ENCODE results near the gene FAM98A.
A peak's percentile ranks its signal among the peaks of the same experiment; 100 is the strongest.

FAM98A gene

DNA sequence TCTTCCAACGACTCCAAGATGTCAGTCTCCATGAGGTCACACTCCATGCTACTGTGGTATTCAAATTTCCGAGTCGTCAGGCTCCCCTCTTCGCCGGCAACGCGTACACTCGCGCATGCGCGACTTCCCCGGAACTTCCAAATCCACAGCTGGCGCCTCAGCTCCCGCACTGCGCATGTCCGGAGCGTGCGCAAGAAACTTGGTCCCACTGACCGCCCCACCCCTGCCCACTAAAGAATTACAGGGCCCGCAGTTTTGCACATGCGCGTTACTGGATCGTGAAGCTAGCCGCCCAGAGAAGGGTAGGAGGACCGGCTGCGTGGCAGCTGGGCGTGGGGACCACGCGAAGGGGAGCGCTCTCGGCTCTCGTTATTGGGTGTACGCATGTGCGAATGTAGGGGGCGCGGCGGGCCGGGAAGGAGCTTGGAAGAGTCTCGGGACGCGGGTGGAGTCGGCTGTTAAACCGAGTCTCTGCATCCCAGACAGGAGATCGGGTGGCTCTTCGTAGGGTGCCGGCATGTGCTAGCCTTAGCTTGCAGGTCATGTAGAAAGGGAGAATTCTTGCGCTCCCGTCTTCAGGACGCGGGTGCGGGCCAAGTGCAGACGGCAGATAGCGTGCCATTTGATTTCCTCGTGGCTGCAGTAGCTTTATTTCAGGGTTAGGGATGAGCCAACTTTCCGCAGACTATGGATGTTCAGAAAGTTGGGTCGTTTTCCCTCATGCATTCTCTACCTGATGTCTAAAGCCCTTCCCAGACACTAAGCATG lies at the start of gene FAM98A:
TSS of gene FAM98A (minus strand) at position 125 of the 768 bp plus-strand sequence. CDS start at position 47, 78 bp downstream.
- DNase-seq (ENCODE audit: low spot score): peak; percentile 97

DNA sequence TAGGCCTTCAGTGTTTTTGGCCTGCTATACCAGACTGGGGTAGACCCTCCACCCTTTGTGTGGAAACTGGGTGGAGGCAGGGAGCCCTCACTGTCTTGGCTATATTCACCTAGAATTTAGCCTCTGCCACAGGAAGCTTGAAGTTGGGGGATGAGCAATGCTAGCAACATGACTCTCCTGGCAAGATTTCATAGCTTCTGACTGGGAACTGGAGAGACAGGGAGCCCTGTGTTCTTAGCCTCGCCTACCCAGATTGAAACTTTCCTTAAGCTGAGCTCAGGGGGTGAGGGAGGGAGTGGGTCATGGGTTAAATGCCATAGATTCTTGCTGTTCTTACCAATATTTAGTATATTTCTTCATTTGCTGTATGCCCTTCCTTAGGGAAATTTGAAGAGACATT lies 46.8 kb upstream of the FAM98A start:
- DNase-seq (ENCODE audit: low spot score): no peak

- no peak for DNase-seq (ENCODE audit: low spot score)
Measured at GRCh38 chr2:33644215-33644614, 45.1 kb upstream of the FAM98A start.

GRCh38 chr2:33636001-33636400 lies 36.9 kb upstream of the FAM98A start:
- DNase-seq (ENCODE audit: low spot score): no peak

GRCh38 chr2:33634261-33634910 lies 35.3 kb upstream of the FAM98A start:
- DNase-seq (ENCODE audit: low spot score): no peak

DNA sequence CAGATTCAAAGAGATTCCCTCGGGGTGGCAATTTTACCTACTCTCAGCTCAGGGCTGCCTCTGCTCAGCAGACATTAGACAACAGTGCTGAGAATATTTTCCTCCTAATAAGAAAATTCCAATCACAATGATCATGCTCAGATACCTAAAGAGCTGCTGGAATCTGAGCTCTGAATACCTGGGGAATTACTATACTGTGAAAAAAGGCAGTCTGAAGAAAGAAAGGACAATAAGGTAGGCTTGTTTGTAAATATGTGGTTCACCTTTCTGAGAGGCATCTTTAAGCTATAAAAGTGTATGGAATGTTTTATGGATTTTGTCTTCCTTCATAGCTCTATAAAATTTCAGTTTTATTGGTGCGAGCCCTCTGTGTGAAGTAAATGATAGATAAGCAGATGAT lies 34.2 kb upstream of the FAM98A start:
- DNase-seq (ENCODE audit: low spot score): no peak

- no peak for DNase-seq (ENCODE audit: low spot score)
Measured at GRCh38 chr2:33632831-33633230, 33.7 kb upstream of the FAM98A start.

GRCh38 chr2:33628031-33628827 lies 29.1 kb upstream of the FAM98A start:
- DNase-seq (ENCODE audit: low spot score): no peak

DNA sequence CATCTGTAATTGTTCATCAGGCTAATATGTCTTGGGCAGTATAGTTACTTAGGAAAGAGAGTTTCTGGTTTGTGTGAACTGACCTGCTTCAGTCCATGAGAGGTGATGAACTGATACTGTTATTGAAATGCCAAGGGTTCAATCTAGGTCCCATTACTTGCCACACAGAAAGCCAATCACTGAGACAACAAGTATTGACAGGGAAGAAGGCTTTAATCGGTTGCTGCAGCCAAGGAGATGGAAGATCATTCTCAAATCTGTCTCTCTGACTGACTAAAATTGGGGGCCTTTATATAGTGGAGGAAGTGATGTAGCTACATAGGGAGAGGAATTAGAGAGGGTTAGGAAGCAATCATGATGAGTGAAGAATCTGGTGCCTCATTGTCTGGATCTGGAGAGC lies 19.9 kb upstream of the FAM98A start:
- DNase-seq (ENCODE audit: low spot score): no peak

GRCh38 chr2:33617989-33618388 lies 18.9 kb upstream of the FAM98A start:
- DNase-seq (ENCODE audit: low spot score): no peak

DNA sequence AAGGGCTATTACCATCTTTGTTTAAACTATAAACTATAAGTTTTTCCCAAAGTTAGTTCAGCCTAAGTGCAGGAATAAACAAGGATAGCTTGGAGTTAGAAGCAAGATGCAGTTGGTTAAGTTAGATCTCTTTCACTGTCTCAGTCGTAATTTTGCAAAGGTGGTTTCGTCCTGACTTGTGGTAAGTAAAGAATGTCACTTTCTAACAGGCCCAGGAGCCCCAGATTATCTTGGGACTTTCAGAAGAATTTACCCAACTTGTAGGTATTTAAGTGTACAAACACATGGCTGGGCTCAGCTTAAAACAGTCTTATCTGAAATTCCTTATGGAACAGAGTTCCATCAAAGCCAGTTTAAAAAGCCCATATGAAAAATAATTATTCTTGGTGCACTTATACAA lies 18.3 kb upstream of the FAM98A start:
- no peak for DNase-seq (ENCODE audit: low spot score)

DNA sequence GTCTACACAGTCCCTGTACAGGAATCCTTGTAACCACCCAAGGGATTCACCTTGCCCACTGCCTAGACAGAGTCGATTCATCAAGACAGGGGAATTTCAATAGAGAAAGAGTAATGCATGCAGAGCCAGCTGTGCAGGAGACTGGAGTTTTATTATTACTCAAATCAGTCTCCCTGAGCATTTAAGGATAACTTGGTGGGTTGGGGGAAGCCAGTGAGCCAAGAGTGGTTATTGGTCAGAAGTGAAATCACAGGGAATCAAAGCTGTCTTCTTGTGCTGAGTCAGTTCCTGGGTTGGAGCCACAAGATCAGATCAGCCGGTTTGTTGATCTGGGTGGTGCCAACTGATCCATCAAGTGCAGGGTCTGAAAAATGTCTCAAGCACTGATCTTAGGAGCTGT lies 17.8 kb upstream of the FAM98A start:
- DNase-seq (ENCODE audit: low spot score): no peak

DNA sequence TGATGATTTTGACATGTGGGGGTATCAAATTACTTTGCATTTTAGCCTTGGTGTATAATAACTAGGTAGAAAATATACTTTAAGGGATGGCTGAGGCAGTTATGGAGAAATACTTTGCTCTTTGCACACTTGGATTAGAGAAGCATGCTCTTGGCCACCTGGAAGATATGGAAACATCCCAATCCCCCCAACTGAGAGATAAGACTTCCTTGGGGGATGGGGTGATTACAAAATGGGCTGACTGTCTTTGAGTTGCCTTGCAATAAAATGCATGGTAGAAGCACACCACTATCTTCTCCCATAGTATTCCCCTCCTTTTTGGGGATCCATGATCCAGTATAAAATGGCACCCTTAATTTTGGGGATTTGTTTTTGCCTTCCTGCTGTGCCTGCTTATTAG lies 15.1 kb upstream of the FAM98A start:
- DNase-seq (ENCODE audit: low spot score): no peak

GRCh38 chr2:33607905-33608304 lies 8.8 kb upstream of the FAM98A start:
- DNase-seq (ENCODE audit: low spot score): no peak

DNA sequence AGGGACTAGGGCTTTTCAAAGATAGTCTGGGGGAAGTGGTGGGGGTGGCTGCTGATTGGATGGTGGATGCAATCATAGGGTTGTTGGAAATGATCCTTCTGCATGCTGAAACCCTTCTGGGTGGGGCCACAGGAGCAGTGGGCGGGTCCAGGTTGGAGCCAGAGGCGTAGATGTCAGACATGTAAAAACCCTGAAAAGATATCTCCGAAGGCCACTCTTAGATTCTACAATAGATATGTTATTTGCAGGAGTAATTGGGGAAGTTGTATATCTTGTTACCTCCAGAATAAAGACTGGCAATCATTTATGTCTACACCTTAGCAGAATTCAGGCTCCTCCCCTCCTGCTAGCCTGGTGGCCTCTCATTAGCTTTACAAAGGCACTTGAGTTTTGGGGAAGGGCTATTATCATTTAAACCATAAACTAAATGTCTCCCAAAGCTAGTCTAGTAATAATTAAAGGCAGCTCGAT lies 8.2 kb upstream of the FAM98A start:
- no peak for DNase-seq (ENCODE audit: low spot score)

DNA sequence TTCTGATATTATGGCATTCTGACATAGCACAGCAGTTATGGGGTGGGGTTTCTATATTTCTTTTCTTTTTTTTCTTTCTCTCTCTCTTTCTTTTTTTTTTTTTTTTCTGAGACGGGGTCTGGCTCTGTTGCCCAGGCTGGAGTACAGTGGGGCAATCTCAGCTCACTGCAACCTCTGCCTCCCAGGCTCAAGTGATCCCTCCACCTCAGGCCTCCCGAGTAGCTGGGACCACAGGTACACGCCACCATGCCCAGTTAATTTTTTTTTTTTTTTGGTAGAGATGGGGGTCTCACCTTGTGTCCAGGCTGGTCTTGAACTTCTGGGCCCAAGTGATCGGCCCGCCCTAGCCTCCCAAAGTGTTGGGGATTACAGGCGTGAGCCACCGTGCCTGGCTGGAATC lies 7.5 kb upstream of the FAM98A start:
- DNase-seq (ENCODE audit: low spot score): no peak

GRCh38 chr2:33606100-33606499 lies 7.0 kb upstream of the FAM98A start:
- DNase-seq (ENCODE audit: low spot score): no peak

DNA sequence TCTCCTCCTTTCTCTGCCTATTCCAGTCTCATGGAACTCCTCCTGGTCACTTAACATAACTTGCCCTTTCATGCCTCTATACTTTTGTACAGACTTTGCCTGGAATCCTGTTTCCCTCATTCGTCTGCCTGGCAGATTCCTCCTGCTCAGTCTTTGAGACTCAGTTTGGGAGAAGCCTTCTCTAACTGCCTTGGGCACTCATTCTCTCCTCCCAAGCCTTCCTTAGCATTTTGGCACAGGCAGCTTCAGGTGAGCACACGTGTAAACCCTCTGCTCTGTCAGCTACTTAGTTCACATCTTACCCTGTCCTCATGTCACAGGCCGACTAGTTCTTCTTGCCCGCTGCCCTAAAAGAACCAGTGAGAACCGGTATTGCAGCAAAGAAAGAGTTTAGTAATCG lies 6.0 kb upstream of the FAM98A start:
- no peak for DNase-seq (ENCODE audit: low spot score)

DNA sequence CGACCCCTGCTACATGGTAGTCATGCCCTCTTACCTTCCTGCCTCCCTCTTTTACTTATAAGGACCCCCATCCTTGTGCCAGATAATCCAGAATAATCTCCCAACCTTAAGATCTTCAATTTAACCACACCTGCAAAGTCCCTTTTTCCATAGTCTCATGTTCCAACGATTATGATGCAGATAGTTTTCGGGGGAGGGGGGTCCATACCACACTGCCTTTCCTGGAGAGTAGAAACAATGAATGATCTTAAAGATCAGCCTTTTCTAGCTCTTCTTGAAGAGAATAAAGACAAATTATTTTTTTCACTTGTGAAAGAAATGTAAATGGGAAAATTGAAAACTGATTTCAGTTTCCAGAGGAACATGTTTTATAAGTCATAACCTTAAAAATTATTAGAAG lies 4.3 kb upstream of the FAM98A start:
- no peak for DNase-seq (ENCODE audit: low spot score)

DNA sequence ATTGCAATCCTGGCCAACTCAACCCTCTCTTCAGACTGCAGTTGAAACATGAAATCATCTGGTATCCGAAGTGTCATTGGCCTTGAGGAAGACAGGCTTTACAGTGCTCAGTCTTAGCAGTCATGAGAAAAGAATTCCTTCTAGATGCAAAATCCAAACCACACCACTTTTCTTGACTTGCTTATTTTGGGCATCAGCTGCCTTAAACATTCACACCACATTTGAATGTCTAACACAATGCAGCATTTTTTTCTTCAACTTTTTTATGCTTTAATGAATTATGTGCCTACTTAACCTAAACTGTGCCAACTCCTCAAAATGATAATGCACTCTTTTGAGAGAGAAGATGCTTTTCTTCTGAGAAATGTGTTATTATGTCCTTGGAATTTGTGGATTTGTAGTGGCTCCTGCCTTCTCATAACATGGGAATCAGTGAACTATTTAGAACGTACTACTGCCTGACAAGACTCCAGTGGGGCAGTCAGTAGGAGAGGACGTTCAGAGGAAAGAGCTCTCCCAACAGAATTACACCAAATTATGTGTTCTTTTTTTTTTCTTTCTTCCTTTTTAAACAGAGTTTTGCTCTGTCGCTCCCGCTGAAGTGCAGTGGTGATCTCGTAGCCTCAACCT lies 3.2 kb upstream of the FAM98A start:
- no peak for DNase-seq (ENCODE audit: low spot score)

DNA sequence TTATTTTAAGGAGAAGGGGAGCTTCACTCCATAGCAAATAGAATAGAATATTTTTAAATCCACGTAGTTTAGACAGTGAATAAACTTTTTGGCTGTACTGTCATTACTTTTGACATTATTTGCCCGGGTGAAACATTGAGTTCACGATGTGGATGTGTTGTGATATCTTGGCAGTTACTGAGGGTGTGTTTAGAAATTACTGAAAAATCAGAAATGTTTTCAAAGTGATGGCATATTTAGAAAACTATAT lies 769 bp upstream of the FAM98A start:
- DNase-seq (ENCODE audit: low spot score): no peak

DNA sequence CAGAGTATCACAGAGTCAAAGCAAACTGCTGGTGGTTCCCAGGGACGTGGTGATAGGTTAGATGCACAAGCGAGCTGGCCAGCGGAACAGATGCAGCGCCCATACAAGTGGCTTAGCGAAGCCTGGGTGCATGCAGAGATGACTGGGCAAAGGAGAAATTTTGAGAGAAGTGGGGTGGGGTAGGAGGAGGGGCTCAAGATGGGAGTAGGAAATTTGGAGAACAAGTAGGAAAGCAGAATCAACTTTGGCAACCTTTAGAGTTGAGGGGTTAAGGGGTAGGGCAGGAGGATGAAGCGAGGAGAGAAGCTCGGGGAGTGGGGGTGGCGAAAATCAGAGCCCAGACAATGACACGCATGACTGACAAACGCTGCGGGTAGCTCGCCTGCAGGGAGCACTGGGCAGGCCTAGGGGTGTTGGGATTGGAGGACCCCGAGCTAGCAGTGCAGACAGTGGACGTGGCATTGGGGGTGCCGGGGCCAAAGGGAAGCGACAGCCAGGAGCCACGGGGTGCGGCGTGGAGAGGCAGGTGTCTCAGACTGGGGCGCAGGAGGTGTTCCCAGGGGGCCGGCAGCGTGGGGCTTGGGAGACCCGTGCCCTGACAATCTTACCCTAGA lies 431 bp downstream of the FAM98A start:
- peak; percentile 45 for DNase-seq (ENCODE audit: low spot score)

Measured in germinal center (tissue), 1 donor.